ENCODE measurements around the gene CEP164. TPM values are rescaled to one million over a fixed set of nuclear protein-coding genes. Genes with fewer than 3 reads are reported as not detected.

CEP164 gene
- total RNA-seq, 1 experiment from 2014 or later = 33.9 TPM

DNA sequence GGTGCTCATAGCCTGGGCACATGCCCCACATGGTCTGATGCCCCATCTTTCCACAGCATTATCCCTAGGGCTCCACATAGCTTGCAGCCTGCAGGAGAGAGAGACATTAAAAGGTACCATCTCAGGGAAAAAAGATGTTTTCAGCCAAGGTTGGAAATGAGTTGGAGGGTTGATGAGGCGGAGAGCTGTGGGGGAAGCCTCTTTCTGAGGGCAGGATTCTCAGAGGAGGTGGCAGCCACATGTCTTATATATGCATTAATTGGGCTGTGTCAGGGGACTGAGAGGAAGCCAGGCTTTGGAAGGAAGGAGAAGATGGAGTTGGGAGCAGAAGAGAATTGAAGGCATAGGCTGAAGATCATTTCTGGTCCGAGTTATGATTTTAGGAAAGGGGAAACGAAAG, 57.8 kb downstream of the CEP164 start:
- ChIA-PET POLR2A (ENCODE audit: unreplicated experiment) (no interaction called here), CTCF (no interaction called here)
- BruUV-seq (replicated peaks) = no TSS peak
- no peak overlapping the region for H3K4me2 ChIP-seq
- no peak overlapping the region for H2AFZ ChIP-seq
- no peaks in the 10 kb centered on the region for H4K20me1 ChIP-seq (ENCODE audit: insufficient read depth)
- no peaks in the 10 kb centered on the region for H3F3A ChIP-seq (ENCODE audit: insufficient read depth, low read depth)
- no peaks in the 10 kb centered on the region for H3K4me1 ChIP-seq (replicated peaks; ENCODE audit: insufficient read depth)
- no peak overlapping the region for H3K27ac ChIP-seq
- 0 out of 2 replicates have a peak, but pooled peaks cover 10% of the 10 kb centered on the region for H3K36me3 ChIP-seq (ENCODE audit: low read depth)
- H3K79me2 ChIP-seq (ENCODE audit: low read depth) = no peaks in the 10 kb centered on the region
- no peaks in the 10 kb centered on the region for H3K27me3 ChIP-seq (ENCODE audit: insufficient read depth, low read depth)
- no peaks in the 10 kb centered on the region for H3K9me2 ChIP-seq (ENCODE audit: insufficient read depth)
- DNase-seq = no peak
- no peaks in the 10 kb centered on the region for H3K9me3 ChIP-seq (ENCODE audit: insufficient read depth, low read depth)
- intact Hi-C loops (cut with micrococcal nuclease; ENCODE audit: unreplicated experiment) = no loop called here
- H3K4me3 ChIP-seq = no peak overlapping the region
- TF ChIP-seq EZH2 (IDR thresholded peaks at IDR 0.05; ENCODE audit: low read depth) (no peak), CTCF (conservative IDR thresholded peaks at IDR 0.05) (no peak)

DNA sequence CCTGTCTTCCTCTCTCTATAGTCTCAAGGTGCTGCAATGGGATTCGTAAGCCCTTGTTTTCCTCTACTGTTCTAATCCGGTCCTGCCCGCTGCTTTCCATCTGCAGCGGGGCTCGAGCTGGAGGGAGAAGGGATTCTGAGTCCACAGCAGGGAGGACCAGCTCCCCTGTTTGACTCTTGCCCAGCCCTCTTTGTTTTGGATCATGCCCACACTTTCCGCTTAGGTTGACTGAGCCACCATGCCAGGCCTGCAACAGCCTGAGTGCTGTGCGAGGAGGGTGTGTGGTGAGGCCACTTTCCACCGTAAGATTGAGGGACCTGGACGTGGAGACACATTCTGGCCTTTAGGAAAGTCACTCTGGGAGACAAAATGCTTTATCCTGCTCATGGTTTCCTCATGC, 58.3 kb downstream of the CEP164 start:
- Histone ChIP-seq H3K36me3 (ENCODE audit: low read depth) (0 out of 2 replicates have a peak, but pooled peaks cover 10% of the 10 kb centered on the region), H3K79me2 (ENCODE audit: low read depth) (no peaks in the 10 kb centered on the region), H2AFZ (no peak overlapping the region), H3K4me1 (replicated peaks; ENCODE audit: insufficient read depth) (no peaks in the 10 kb centered on the region), H4K20me1 (ENCODE audit: insufficient read depth) (no peaks in the 10 kb centered on the region), H3K27me3 (ENCODE audit: insufficient read depth, low read depth) (no peaks in the 10 kb centered on the region), H3K27ac (no peak overlapping the region), H3K4me2 (no peak overlapping the region), H3F3A (ENCODE audit: insufficient read depth, low read depth) (no peaks in the 10 kb centered on the region), H3K9me3 (ENCODE audit: insufficient read depth, low read depth) (no peaks in the 10 kb centered on the region), H3K9me2 (ENCODE audit: insufficient read depth) (no peaks in the 10 kb centered on the region), H3K4me3 (no peak overlapping the region)
- CTCF ChIA-PET = no interaction called here
- DNase-seq = no peak
- no TSS peak for BruUV-seq (replicated peaks)
- POLR2A ChIA-PET (ENCODE audit: unreplicated experiment) = no interaction called here
- intact Hi-C loops (cut with micrococcal nuclease; ENCODE audit: unreplicated experiment) = no loop called here
- TF ChIP-seq EZH2 (IDR thresholded peaks at IDR 0.05; ENCODE audit: low read depth) = no peak
- no peak for TF ChIP-seq CTCF (conservative IDR thresholded peaks at IDR 0.05)

DNA sequence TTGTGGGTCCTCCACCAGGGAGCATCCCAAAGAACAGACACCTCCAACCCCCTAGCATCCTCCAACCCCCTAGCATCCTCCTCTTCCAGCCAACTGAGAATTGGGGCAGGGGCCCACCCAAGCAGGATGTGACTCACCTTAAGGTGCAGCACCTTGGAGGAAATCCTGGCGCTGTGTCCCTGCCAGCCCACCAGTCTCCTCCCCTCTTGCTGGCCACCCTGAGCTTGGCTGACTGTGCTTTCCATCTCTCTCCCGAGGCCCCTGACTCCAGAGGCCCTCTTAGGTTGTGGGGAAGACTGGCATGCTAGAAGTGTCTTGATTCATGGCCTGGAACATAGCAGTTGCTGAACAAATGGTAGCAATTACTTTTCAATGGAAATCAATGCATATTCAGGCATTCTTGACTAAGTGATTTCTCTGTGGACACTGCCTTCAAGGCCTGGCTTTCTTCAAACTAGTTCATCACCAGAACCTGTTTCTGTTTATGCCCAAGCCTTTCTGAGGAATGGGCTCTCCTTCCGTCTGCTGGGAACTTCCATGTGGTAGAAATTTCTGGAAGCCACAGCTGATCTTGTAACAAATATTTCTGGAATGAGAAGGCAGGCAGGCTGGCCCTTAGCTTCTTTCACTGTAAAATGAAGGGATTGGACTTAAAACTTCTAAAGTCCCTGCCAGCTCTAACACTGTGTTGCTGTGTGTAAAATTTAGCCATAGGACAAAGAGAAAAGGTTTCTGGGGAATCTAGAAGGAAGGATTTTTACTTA, 60.5 kb downstream of the CEP164 start:
- no peak overlapping the region for H2AFZ ChIP-seq
- no peaks in the 10 kb centered on the region for H3K4me1 ChIP-seq (replicated peaks; ENCODE audit: insufficient read depth)
- no peak overlapping the region for H3K4me2 ChIP-seq
- ChIA-PET POLR2A (ENCODE audit: unreplicated experiment) (no interaction called here), CTCF (no interaction called here)
- intact Hi-C loops (cut with micrococcal nuclease; ENCODE audit: unreplicated experiment) = no loop called here
- H3F3A ChIP-seq (ENCODE audit: insufficient read depth, low read depth) = no peaks in the 10 kb centered on the region
- no TSS peak for BruUV-seq (replicated peaks)
- no peak overlapping the region for H3K27ac ChIP-seq
- no peaks in the 10 kb centered on the region for H3K9me2 ChIP-seq (ENCODE audit: insufficient read depth)
- H4K20me1 ChIP-seq (ENCODE audit: insufficient read depth) = no peaks in the 10 kb centered on the region
- H3K4me3 ChIP-seq = no peak overlapping the region
- no peaks in the 10 kb centered on the region for H3K79me2 ChIP-seq (ENCODE audit: low read depth)
- H3K27me3 ChIP-seq (ENCODE audit: insufficient read depth, low read depth) = no peaks in the 10 kb centered on the region
- no peak for TF ChIP-seq CTCF (conservative IDR thresholded peaks at IDR 0.05)
- TF ChIP-seq EZH2 (IDR thresholded peaks at IDR 0.05; ENCODE audit: low read depth) = no peak
- H3K36me3 ChIP-seq (ENCODE audit: low read depth) = 0 out of 2 replicates have a peak, but pooled peaks cover 10% of the 10 kb centered on the region
- H3K9me3 ChIP-seq (ENCODE audit: insufficient read depth, low read depth) = no peaks in the 10 kb centered on the region
- DNase-seq = no peak
